GM11168 (cell line): ENCODE results near the gene C11orf24.
"Not testable (repeated sequence)": the region's sequence is repeated elsewhere in the genome, so short reads cannot be mapped to it uniquely, and the experiment has no call there.

Experiments
- in situ Hi-C: fragments of 300-500 bp; cut with MboI; formaldehyde crosslinking; loops from one replicate; pipeline ENCODE4 v1.12.0; 2022; ENCODE audit warnings: low sequenced_read_pairs; ENCODE audit not compliant: unreplicated experiment

The C11orf24 gene

GRCh38 chr11:68300076-68300830 lies 28.5 kb upstream of the C11orf24 start:
- in situ Hi-C loops: loop anchor here (5.0 kb wide), 1 partner anchor 82 kb away; no protein-coding TSS in a partner anchor

- in situ Hi-C loops: loop anchor here (5.0 kb wide), 1 partner anchor 42 kb away; no protein-coding TSS in a partner anchor
Measured at GRCh38 chr11:68299517-68299879, 27.7 kb upstream of the C11orf24 start.

GRCh38 chr11:68298659-68299516 lies 27.1 kb upstream of the C11orf24 start:
- in situ Hi-C loops: loop anchor here (5.0 kb wide), 1 partner anchor 42 kb away; no protein-coding TSS in a partner anchor

- in situ Hi-C loops: loop anchor here (5.0 kb wide), 1 partner anchor 41 kb away; no protein-coding TSS in a partner anchor
Measured at GRCh38 chr11:68297812-68298658, 26.3 kb upstream of the C11orf24 start.

GRCh38 chr11:68297494-68297811 lies 25.7 kb upstream of the C11orf24 start:
- in situ Hi-C loops: loop anchor here (5.0 kb wide), 1 partner anchor 40 kb away; no protein-coding TSS in a partner anchor

GRCh38 chr11:68297052-68297378 lies 25.2 kb upstream of the C11orf24 start:
- in situ Hi-C loops: loop anchor here (5.0 kb wide), 1 partner anchor 40 kb away; no protein-coding TSS in a partner anchor

GRCh38 chr11:68296344-68297051 lies 24.7 kb upstream of the C11orf24 start:
- in situ Hi-C loops: loop anchor here (5.0 kb wide), 1 partner anchor 39 kb away; no protein-coding TSS in a partner anchor

GRCh38 chr11:68295940-68296339 lies 24.2 kb upstream of the C11orf24 start:
- in situ Hi-C loops: loop anchor here (5.0 kb wide), 1 partner anchor 39 kb away; no protein-coding TSS in a partner anchor

- in situ Hi-C loops: loop anchor here (5.0 kb wide), 1 partner anchor 38 kb away; no protein-coding TSS in a partner anchor
Measured at GRCh38 chr11:68295271-68295670, 23.5 kb upstream of the C11orf24 start.

- in situ Hi-C loops: no loop called here
Measured at GRCh38 chr11:68293708-68294107, 21.9 kb upstream of the C11orf24 start.

- in situ Hi-C loops: no loop called here
Measured at GRCh38 chr11:68289456-68289855, 17.7 kb upstream of the C11orf24 start.

GRCh38 chr11:68287419-68287818 lies 15.6 kb upstream of the C11orf24 start:
- in situ Hi-C loops: no loop called here

GRCh38 chr11:68284588-68284987 lies 12.8 kb upstream of the C11orf24 start:
- in situ Hi-C loops: not testable (repeated sequence)

- in situ Hi-C loops: no loop called here
Measured at GRCh38 chr11:68282861-68283230, 11.1 kb upstream of the C11orf24 start.

- in situ Hi-C loops: no loop called here
Measured at GRCh38 chr11:68282141-68282860, 10.5 kb upstream of the C11orf24 start.

GRCh38 chr11:68279676-68280075 lies 7.9 kb upstream of the C11orf24 start:
- in situ Hi-C loops: no loop called here

- in situ Hi-C loops: no loop called here
Measured at GRCh38 chr11:68276861-68277260, 5.1 kb upstream of the C11orf24 start.

- in situ Hi-C loops: no loop called here
Measured at GRCh38 chr11:68275721-68276507, 4.1 kb upstream of the C11orf24 start.
